ENCODE measurements around the gene GPR108.
"Not testable (repeated sequence)": the region's sequence is repeated elsewhere in the genome, so short reads cannot be mapped to it uniquely, and the experiment has no call there.

The GPR108 gene

GRCh38 chr19:6720369-6721137 lies 16.8 kb downstream of the GPR108 start, which contains the start of gene C3:
TSS of gene C3 (minus strand) at chr19:6720650. CDS start at chr19:6720589, 61 bp downstream.
- no peak for DNase-seq (ENCODE audit: low read depth in 2 of 2)

- no peak for DNase-seq (ENCODE audit: low read depth in 2 of 2)
Measured at GRCh38 chr19:6719992-6720368, 17.4 kb downstream of the GPR108 start.

- no peak for DNase-seq (ENCODE audit: low read depth in 2 of 2)
Measured at GRCh38 chr19:6719540-6719861, 17.9 kb downstream of the GPR108 start.

- DNase-seq (ENCODE audit: low read depth in 2 of 2): no peak
Measured at GRCh38 chr19:6718741-6719539, 18.4 kb downstream of the GPR108 start.

GRCh38 chr19:6718111-6718740 lies 19.2 kb downstream of the GPR108 start:
- DNase-seq (ENCODE audit: low read depth in 2 of 2): no peak

GRCh38 chr19:6717441-6717971 lies 19.9 kb downstream of the GPR108 start:
- DNase-seq (ENCODE audit: low read depth in 2 of 2): no peak

GRCh38 chr19:6717036-6717435 lies 20.3 kb downstream of the GPR108 start:
- no peak for DNase-seq (ENCODE audit: low read depth in 2 of 2)

- DNase-seq (ENCODE audit: low read depth in 2 of 2): no peak
Measured at GRCh38 chr19:6716610-6716970, 20.8 kb downstream of the GPR108 start.

GRCh38 chr19:6714749-6715555 lies 22.4 kb downstream of the GPR108 start:
- no peak for DNase-seq (ENCODE audit: low read depth in 2 of 2)

- no peak for DNase-seq (ENCODE audit: low read depth in 2 of 2)
Measured at GRCh38 chr19:6713773-6714692, 23.3 kb downstream of the GPR108 start.

- DNase-seq (ENCODE audit: low read depth in 2 of 2): no peak
Measured at GRCh38 chr19:6712692-6713670, 24.4 kb downstream of the GPR108 start.

GRCh38 chr19:6712231-6712630 lies 25.1 kb downstream of the GPR108 start:
- DNase-seq (ENCODE audit: low read depth in 2 of 2): no peak

- DNase-seq (ENCODE audit: low read depth in 2 of 2): no peak
Measured at GRCh38 chr19:6711605-6712004, 25.8 kb downstream of the GPR108 start.

- no peak for DNase-seq (ENCODE audit: low read depth in 2 of 2)
Measured at GRCh38 chr19:6711078-6711361, 26.4 kb downstream of the GPR108 start.

GRCh38 chr19:6710273-6711077 lies 26.9 kb downstream of the GPR108 start:
- no peak for DNase-seq (ENCODE audit: low read depth in 2 of 2)

- no peak for DNase-seq (ENCODE audit: low read depth in 2 of 2)
Measured at GRCh38 chr19:6709549-6709948, 27.8 kb downstream of the GPR108 start.

GRCh38 chr19:6708913-6709312 lies 28.5 kb downstream of the GPR108 start:
- not testable (repeated sequence) for DNase-seq (ENCODE audit: low read depth in 2 of 2)

- DNase-seq (ENCODE audit: low read depth in 2 of 2): no peak
Measured at GRCh38 chr19:6708346-6708745, 29.0 kb downstream of the GPR108 start.

- no peak for DNase-seq (ENCODE audit: low read depth in 2 of 2)
Measured at GRCh38 chr19:6707658-6708018, 29.7 kb downstream of the GPR108 start.
